Superior temporal gyrus (tissue), 1 donor: ENCODE measurements around the gene CDH6.

ENCODE experiments used
- DNase-seq: peaks from one replicate; pipeline ENCODE4 v3.0.0-alpha.2; 2016; ENCODE audit errors: extremely low spot score

The CDH6 gene

DNA sequence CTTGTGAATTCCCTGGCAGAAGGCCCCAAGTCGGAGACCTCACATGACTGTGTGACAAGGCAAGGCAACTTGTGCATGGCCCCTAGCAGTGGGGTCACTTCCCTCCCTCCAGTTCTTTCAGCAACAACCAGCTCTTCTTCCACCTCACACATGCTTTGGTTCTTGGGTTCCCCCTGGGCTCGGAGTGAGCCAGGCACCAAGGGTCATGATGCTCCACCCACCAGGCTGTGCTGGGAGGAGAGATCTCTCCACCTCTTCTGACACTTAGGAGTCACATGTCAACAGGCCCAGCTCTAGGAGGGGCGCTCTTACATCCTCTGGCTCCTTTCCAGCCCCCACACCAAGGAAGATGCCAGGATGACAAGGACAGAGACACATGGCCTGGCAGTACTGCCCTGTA lies 56.7 kb downstream of the CDH6 start:
- DNase-seq, result no peak

DNA sequence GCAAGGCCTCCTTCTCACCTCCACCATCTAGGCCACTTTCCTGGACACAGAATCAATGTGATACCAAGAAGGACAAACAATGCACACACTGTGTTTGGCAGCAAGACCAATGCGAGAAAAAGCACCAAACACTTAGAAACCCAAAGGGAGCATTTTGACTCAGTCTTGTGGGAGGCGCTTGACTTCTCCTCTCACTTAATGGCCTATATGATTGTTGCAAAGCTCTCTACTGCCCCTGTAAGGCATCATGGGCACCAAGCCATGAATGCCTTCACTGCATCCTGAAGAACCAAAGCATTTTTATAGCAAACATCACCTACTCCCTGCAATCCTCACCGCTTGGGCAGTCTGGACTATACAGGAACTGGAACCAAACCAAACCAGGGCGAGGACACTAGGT lies 57.5 kb downstream of the CDH6 start:
- no peak for DNase-seq

DNA sequence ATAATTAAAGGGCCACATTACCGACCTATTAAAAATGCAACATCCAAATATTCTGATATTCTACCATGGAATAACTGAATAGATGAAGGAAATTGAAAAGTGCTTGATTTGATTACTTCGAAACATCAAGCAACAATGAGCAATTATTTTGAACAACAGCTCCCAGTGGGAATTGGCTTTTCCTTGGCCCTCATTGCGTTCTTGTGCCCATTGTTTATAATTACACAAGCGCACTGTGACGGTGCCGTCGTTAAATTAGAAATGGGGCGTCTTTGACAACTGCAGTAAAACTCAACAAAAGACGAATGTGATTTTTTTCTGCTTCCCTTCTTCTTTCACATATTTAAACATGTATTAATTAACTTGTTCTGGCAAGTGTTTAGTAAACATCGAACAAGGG lies 61.6 kb downstream of the CDH6 start:
- DNase-seq, result no peak

DNA sequence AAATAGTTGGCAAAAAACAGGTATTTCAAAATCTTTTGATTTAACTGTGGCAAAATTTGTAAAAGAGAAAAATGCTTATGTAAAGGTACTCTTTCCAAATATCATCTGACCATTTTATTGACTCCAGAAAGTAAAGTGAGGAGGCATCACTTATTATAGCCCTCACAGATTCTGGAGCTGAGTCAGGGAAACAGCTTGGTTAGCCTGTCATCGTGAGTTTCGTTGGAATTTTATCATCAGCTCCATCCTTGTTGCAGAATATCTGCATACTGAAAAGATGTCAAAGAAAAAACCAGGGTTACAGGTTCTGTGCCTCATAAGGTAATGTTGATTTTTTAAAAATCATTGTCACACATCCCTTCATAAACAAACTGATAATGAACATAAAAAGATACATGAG lies 74.8 kb downstream of the CDH6 start:
- DNase-seq, result no peak

DNA sequence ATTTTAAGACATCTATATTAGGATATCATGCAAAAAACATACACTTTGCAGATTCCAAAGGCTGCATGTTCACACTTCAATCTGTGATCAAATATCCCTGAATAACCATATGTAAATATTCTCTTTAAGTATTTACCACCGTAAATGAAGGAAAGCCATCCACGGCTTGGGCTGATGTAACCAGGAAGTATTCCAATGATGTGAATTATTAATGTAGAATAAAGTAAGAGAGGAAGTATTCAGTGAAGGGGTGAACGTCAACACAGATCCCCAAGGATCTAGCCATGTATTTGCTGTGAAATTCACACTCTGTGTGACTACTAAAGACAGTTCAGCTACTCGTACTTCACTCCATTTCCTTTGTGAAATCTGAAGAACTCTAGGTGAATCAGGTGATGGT lies 75.2 kb downstream of the CDH6 start:
- DNase-seq, result no peak

DNA sequence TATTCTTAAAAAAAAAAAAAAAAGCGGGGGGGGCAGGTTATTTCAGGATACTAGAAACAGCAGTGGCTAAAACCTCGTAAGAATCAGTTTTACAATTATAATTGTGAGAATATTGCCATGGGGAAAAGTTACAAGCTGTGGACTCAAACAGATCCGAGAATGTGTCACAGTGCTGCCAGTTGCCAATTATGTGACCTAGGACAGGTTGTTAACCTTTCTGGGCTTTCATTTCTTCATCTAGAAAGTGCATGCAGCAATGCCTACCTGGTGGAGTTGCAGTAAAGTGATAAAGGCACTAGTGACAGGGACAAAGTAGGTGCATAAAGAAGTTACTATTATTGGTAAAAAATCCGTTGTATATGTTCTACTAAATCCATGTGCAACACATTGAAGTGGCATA lies 75.8 kb downstream of the CDH6 start:
- DNase-seq, result no peak

DNA sequence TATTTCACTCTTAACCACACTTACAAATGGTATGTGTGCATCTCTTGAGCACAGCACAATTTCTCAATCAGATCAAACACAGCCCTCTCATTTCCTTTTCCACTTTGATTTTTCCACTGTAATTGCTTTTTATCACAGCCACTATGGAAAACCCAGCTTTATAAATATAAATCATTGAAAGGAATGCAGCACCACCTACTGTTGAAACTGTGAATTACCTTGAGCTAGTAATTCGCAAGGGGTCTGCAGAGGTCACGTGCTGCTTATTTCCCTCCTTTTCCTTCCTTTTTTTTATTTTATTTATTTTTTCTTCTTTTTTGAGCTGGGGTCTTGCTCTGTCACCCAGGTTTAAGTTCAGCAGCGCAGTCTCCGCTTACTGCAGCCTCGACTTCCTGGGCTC lies 76.9 kb downstream of the CDH6 start:
- peak; percentile 63 for DNase-seq

DNA sequence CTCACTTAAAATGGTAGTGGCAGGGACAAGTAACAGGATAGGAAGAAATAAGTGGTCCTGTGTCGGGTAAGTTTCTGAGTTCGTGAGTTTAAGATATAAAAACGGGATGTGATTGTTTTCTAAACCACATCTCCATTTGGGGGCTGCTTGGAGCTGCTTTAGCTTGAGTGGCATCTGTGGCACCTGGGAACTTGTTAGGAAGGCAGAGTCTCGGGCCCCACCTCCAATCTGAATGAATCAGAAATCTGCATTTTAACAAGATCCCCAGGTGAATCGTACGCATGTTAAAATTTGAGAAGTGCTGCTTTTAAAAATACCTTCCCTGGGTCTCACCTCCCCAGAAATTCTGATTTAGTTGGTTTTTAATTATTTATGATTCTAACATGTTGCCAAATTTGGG lies 78.1 kb downstream of the CDH6 start:
- DNase-seq, result no peak

DNA sequence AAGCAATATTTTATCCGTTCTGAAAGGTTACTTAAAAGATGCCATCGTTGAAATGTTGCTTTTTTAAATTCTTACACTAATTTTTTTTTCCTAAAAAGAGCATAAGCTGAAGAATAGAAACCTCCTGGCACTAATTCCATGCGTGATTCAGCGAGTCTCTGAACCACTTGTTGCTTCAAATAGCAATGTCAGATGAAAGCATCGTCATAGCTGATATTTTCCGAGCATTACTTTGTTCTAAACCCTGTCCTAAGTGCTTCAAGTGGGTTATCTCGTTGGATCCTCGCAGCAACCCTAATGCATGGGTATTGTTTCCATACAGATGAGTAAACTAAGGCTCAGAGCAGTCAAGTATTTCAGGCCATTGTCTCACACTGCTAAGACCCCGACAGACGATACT lies 79.7 kb downstream of the CDH6 start:
- DNase-seq, result no peak

DNA sequence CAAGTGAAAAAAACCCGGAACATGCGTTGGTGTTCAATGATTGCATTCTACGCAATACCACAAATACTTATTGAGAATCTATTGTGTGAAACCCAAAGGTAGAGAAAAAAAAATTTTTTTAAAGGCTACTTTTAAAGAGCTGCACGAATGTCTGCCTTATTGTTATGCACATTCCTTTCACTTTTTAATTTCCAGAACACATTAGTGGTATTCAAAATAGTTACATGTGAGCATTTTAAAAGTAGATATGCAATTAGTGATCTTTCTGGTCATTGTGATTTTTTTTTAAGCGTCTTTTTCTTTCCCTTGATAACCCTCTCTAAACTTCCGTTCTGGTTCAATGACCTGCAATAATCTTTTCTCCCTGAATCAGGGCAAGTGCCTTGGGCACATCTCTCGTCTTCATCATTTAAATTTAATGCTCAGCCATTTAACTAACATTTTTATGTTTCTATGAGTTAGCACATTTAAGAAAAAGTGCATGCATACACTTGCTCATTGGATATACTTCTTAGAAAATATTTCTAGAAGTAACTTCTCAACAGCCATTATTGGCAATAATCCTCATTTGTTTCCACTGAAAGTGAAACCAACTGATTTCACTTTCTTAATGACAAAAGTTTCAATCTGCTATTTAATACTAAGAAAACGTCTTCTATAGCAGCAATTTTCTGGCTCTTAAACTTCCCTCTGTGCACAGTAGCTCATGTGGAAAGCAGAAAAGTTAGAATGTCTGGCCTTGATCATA lies 80.3 kb downstream of the CDH6 start:
- DNase-seq, result no peak

DNA sequence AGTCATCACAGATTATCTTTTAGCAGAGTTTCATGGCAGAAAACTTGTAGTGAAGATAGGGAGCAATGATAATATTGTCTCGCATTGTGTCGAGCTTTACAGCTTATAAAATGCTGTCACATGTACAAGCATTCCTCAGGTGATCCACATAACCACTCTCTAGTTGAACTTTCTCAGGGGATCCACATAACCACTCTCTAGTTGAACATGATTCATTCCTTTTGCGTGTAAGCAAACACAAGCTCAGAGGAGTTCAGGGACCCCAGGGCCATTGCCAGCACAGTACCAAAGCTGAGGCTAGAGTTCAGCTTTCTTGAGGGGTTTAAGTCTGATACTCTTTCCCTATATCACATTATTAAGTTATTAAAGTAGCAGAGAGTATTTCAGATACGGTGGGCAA lies 86.7 kb downstream of the CDH6 start:
- no peak for DNase-seq

DNA sequence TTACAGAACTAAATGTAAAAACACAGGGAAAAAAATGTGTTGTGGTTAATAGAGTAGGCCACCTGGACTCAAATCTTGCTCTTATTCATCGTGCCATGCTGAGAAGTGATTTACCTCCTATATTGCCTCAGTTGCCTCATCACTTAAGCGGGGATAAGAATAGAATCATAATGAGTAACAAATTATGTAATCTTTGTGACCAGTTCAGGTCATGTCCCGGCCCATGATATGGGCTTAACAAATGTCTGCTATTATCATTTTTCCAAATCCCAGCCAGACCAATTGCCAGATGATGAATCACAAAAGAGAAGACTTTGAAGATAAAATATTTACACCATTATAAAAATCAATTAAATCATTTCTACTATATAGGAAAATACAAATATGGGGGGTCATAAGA lies 89.8 kb downstream of the CDH6 start:
- DNase-seq, result no peak

DNA sequence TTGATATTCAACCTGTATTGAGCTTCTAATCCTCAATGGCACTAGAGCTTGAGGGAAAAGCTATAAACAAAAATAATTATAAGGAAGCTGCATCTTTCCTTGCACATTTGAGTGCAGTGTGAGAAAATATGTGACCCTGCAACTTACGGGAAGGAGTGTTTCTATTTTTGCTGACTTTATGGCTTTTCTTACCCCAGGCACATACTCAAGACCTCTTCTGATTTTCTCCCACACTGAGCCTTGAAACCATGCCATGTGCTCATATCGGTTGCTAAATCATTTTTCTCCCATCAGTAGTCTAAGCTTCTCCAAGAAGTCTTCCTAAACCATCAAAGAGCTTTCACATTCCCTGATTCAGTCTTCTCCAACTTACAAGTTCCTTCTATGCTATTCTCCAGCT lies 91.5 kb downstream of the CDH6 start:
- DNase-seq, result no peak

DNA sequence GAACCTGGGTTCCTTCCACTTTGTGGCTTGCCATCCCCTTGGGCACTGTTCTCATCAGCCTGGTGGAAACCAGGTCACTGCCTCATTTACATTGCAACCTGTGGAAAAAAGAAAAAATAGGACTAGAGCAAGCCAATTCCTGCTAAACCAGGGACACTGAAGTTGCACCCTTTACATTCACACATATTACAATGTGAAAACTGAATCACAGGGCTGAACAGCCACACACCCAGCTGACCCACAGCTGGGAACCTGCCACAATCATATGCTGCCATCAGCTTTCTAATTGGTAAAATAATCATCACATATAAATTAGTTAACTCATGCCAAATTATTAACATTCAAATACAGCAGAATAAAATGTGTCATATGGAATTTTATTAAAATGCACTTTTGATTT lies 94.5 kb downstream of the CDH6 start:
- DNase-seq, result no peak

DNA sequence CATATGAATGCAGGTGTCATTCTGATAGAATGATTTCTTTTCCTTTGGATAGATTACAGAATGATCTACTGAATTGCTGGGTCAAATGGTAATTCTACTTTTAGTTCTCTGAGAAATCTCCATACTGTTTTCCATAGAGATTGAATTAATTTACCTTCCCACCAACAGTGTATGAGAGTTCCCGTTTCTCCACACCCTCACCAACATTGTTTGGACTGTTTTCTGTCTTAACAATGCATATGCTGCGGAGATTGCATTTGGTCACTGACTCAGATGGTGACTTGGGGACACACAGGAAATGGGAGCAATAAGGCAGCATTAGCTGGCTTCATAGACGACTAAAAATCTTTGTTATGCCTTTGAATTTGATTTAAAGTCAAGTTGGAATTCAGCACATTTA lies 95.9 kb downstream of the CDH6 start:
- no peak for DNase-seq

DNA sequence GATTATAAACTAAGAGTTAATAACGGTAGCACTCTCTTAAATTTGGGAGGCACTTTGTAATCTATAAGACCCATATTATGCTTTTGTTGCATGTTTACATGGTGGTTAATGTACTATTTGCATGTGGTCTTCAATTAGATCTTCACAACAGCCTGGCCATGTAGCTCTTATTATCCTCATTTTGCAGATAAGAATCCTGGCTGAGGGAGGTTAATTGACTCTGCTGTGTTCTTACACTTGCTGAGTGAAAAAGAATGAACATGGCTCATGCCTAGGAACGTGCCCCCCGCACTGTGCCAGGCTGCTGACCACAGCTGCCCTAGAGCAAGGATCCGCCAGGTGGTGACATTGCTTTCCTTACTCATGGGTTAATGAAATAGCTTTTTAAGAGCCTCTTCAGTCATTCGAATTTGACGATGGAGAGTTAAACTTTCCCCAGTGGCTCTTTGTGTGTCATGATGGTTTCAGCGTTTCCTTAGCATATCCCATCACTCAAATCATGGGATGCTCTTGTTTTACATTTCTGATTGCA lies 97.9 kb downstream of the CDH6 start:
- no peak for DNase-seq

DNA sequence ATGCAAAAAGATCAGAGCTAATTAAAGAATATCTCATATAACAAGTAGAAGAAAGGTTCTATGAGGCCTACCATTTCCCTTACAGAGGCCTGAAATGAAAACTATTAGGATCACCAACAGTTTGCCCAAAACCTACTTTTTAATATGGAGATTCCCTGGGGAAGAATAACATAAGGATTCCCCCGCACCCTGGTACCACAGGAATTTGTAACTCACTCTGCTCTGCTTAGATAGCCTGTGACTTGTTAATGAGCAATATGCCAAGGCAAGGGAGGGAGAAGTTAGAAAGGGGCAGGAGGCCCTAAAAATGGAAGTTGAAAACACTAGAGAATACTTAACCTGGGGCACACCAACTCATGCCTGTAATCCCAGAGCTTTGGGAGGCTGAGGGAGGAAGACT lies 107.0 kb downstream of the CDH6 start:
- no peak for DNase-seq

DNA sequence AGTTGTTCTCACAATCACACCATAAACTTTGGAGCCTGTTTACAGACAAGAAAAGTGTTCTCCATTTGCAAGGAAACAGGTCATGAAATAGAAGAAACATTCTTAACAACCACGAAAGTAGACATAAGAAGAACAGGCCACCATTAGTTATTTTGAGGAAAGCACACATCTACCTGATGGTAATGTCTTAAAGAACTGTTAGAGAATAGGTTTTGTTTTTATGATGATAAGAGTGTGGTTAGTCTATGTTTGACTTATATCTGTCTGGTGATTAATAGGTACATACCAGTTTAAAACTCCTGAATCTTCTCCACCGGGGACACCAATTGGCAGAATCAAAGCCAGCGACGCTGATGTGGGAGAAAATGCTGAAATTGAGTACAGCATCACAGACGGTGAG lies 108.3 kb downstream of the CDH6 start:
- no peak for DNase-seq

DNA sequence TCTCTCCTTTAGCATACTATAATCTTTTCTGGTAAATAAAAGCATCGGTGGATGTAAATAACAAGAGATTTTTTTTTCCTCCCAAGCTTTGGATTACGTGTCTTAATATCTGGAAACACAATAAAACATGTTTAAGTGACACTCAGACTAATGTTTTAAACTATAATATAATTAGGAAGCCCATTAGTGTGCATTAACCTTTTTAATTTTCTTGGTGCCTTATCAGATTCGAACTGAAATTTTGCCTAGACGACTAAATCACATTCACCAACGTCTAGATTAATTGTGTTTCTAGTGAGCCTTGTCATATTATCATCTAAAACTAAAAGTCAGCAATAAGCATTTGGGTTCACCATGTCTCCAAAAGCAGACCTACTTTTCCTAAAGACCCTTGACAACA lies 110.2 kb downstream of the CDH6 start:
- DNase-seq, result no peak

DNA sequence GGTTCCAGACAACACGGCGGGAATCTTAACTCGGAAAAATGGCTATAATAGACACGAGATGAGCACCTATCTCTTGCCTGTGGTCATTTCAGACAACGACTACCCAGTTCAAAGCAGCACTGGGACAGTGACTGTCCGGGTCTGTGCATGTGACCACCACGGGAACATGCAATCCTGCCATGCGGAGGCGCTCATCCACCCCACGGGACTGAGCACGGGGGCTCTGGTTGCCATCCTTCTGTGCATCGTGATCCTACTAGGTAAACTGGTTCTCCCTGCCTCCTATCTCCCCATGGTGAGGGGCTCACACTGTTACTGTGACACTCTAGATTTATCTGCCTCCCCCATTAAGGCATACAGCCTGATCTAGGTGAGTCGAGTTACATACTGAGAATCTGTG lies 124.2 kb downstream of the CDH6 start:
- DNase-seq, result no peak

DNA sequence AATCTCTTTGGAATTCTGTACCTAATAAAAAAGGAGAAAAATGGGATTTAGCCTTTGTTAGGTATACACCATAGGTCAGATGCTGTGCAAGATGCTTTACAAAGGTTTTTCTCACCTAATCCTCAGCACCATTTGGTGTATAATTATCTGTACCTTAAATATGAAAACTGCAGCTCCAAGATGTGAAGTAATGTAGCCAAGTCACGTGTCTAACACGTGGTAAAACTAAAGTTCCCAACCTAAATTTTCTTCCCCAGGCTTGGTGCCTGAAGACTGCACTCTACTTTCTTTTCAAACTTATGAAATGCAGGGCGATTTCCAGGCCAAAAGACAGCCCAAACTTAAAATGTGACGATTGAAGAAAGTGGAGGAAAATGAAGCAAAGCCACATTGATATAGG lies 125.8 kb downstream of the CDH6 start:
- no peak for DNase-seq

DNA sequence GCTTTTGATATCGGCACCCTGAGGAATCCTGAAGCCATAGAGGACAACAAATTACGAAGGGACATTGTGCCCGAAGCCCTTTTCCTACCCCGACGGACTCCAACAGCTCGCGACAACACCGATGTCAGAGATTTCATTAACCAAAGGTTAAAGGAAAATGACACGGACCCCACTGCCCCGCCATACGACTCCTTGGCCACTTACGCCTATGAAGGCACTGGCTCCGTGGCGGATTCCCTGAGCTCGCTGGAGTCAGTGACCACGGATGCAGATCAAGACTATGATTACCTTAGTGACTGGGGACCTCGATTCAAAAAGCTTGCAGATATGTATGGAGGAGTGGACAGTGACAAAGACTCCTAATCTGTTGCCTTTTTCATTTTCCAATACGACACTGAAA lies 129.5 kb downstream of the CDH6 start:
- no peak for DNase-seq

DNA sequence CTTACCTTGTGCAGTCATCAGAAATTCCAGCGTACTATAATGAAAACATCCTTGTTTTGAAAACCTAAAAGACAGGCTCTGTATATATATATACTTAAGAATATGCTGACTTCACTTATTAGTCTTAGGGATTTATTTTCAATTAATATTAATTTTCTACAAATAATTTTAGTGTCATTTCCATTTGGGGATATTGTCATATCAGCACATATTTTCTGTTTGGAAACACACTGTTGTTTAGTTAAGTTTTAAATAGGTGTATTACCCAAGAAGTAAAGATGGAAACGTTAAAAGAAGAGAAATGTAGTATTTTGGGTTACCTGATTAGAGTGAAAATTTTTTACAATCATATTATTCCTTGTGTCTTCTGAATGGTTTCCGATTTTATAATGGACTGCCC lies 131.4 kb downstream of the CDH6 start:
- no peak for DNase-seq

DNA sequence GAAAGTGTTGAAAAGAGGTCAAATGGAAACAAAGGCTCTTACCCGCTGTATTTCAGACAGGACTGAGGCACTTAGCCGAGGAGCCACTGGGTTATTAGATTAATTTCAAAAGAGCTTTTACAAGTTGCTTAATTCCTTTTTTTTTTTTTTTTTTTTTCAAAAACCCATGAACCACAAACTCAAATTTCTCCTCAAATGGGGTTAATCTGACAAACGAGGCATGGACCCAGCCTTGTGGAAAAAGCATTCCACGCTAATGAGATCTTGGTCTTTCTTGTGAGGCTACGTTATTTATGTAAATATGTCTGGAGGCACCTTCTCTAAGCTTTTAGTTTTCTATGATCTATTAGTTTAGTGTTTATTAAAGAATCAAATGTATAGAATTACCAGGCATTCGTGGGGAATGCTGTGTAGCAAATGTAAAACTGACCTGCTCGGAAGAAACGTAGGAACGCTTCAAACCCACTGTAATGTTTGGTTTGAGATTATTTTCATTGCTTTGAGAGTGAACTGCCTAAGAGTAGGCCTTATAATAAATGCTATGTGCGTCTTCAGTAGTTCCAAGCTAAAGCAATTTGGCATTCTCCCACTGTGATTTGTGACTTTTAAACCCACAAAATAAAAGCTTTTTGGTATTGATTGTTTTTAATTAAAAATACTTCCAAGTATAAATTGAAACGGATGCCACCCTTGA lies 134.7 kb downstream of the CDH6 start:
- DNase-seq, result no peak
